GM18858 (cell line): ENCODE measurements around the gene OR4E2.
"Not testable (repeated sequence)": the region's sequence is repeated elsewhere in the genome, so short reads cannot be mapped to it uniquely, and the experiment has no call there.

Experiments
- ATAC-seq: cut with Tn5 transposase; IDR thresholded peaks from one replicate; pipeline ENCODE4 v1.9.1; 2021; ENCODE audit not compliant: unreplicated experiment

OR4E2 gene, protein sequence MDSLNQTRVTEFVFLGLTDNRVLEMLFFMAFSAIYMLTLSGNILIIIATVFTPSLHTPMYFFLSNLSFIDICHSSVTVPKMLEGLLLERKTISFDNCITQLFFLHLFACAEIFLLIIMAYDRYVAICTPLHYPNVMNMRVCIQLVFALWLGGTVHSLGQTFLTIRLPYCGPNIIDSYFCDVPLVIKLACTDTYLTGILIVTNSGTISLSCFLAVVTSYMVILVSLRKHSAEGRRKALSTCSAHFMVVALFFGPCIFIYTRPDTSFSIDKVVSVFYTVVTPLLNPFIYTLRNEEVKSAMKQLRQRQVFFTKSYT

DNA sequence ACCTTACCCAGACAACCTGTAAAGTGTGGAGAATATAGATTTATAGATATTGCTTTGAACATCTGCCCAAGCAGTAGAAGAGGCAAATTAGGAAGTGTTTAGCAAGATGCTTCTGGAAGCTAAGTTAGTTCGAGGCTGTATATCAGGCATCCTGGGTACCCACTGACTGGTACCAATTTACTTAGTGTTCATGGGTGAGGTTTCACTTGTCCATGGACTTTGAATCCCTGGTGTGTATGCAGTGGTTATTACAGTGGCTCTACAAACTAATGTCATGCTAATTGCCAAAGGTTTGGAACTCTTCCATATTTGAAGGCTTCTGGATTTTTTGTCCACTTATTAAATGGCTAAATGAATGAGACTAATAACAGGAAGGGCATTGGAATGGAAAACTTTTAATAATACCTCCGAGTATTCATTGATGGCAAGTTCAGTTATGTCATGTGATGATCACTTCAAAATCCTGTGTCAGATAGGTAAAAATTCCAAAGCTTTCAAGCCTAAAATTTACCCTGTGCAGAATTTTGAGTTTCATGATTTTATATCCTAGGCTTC, at the start of gene OR4E2:
Gene OR4E2 (plus strand): TSS at position 505 of the 555 bp plus-strand sequence. CDS start 11,248 bp downstream, outside the sequence.
- ATAC-seq: no peak

GRCh38 chr14:21612324-21612723, 41.3 kb upstream of the OR4E2 start:
- ATAC-seq: no peak

DNA sequence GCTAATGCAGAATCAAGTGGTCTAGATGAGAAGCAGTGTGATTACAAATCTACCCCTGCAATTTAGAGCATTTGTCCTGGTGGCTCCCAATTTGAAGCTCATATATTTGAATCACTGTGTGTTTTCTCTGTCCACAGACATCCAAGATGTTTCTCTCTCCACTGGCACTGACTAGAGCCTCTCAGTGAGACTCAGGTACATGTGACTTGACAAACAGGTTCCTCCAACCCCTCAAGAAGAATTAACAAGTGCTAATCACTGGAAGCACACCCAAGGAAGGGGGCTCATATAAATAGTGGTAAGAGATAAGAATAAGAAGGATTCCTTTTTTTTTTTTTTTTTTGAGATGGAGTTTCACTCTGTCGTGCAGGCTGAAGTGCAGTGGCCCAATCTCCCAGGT, 39.4 kb upstream of the OR4E2 start:
- no peak for ATAC-seq

GRCh38 chr14:21617614-21618013, 36.0 kb upstream of the OR4E2 start:
- no peak for ATAC-seq

DNA sequence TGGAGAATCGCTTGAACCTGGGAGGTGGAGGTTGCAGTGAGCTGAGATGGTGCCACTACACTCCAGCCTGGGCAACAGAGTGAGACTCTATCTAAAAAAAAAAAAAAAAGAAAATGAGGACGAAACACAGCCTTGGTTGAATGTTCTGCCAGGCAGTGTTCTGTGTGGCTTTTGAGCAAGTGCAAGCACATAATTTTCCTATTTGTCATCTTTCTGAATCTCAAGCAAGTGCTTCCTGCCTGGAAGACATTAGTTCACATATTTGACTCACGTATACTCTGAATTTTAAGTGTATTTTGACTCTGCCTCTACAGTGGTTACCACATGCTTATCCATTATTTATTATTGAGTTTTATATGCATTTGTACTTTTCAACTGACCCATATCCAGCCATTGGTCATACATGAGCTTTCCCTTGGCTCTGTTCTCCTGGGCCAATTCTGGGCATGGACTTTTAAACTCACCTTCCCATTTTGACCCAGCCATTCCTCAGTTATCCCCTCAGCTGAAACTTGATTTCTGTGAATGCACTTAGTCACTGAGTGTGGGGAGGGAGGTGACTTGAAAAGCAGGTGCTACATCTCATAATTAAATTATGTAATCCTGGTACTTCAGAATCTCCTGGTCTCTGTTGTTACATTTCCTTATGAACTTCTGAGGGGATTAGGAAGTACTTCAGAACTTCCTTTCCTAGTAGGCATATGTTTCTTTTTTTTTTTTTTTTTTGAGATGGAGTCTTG, 27.0 kb upstream of the OR4E2 start:
- no peak for ATAC-seq

DNA sequence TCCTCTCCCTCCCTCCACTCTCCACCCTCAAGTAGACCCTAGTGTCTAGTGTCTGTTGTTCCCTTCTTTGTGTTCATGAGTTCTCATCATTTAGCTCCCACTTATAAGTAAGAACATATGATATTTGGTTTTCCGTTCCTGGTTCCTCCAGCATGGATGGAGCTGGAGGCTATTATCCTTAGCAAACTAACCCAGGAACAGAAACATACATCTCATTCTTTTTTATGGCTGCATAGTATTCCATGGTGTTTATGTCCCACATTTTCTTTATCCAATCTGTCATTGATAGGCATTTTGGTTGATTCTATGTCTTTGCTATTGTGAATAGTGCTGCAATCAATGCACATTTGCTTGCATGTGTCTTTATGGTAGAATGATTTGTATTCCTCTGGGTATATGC, 23.1 kb upstream of the OR4E2 start:
- not testable (repeated sequence) for ATAC-seq

- ATAC-seq: no peak
Measured at GRCh38 chr14:21631084-21631483, 22.6 kb upstream of the OR4E2 start.

DNA sequence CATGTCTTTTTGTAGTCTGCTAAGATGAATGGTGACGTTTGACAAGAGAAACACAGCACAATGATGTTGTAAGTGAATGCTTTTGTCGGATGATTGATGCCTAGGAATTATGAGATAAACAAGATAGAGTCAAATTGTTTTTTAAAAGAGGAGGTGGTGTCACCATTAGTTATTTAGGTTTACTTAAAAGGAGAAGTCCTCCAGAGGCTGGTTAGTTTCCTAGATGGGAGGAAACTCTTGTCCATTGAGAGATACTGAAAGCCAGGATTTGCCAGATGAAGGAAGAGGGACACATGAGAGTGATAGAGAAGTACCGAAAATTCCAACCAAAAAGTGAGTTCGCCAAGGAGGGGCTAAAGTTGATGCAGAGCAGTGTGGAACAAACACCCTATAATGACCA, 18.8 kb upstream of the OR4E2 start, which contains the start of gene OR10G2:
Gene OR10G2 (minus strand): TSS at position 101 of the 400 bp plus-strand sequence. CDS start 98 bp downstream, at position 3.
- no peak for ATAC-seq

- no peak for ATAC-seq
Measured at GRCh38 chr14:21642683-21643082, 11.0 kb upstream of the OR4E2 start.

DNA sequence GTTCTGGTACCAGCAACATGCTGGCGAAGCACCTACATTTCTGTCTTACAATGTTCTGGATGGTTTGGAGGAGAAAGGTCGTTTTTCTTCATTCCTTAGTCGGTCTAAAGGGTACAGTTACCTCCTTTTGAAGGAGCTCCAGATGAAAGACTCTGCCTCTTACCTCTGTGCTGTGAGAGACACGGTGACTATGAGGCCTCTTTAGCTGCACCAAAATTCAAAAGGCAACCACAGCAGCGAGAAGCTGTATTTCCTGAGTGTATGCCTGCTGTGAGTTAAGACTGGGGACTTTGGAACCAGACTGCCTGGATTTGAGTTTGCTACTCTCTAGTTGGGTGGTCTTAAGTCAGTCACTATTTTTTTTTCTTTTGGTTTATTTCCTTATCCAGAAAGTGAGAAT, 10.2 kb upstream of the OR4E2 start:
- no peak for ATAC-seq

- ATAC-seq: no peak
Measured at GRCh38 chr14:21647380-21647779, 6.3 kb upstream of the OR4E2 start.

DNA sequence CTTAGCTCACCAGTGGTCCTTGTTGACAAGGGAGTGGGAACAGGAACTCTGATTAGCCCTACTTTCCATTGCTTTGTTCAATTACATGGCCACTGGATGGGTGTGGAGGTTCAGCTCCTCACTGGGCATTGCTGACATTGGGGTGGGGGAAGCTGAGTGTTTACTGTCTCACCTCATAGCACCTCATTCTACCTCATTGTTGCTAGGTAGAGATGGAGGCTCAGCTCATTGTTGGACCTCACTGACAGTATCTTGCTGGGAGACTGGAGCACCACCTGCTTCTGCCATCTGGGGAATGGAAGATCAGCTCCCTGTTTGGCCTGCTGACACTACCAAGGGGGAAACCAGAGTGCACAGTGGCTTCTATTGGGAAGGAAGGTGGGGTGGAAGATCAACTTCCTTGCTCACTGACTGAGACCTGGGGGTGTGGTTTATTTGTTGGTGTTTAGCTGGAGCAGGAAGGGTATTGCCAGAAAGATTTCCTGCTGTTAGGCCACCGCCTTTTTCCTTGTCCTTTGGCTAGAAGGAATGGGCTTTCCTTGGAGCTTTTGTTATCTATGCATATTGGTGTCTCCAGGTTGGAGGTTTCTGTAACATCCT, 1.3 kb upstream of the OR4E2 start:
- no peak for ATAC-seq

GRCh38 chr14:21654215-21654614, 580 bp downstream of the OR4E2 start:
- ATAC-seq: no peak

- ATAC-seq: no peak
Measured at GRCh38 chr14:21656980-21657379, 3.3 kb downstream of the OR4E2 start.

DNA sequence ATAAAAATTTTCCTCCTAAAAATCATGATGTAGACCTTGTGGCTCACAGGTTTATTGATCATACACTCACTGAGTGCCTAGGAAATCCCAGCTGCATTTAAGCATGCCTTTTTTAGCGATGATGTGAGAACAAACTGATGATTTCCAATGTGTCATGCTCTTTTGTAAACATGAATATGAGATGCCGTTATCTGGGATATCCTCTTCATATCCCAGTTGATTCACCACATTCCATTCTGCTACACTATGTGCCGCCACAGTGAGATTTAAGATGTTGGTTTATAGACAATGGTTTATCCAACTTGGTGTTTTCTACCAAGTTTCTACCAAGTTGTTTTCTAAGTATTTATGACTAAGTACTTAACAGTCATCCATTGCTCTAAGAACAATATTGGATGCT, 14.7 kb downstream of the OR4E2 start:
- no peak for ATAC-seq

DNA sequence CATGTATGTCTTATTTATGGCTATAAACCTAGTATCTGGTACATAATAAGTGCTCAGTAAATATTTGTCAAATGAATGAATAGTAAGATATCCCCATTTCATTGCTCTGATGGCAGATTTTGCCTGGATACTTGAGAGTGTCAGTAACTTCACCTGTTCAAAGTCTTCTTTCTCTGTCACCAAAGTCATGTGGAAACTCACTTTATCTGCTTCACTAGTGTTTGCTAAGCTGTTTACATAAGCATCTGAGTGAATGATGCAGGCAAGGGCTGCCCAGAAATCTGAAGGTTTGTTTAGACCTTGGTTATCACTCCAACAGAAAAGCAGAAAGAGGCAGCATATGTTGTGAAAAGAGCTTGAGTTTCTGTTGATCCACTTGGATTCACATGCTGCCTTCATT, 15.6 kb downstream of the OR4E2 start:
- no peak for ATAC-seq

DNA sequence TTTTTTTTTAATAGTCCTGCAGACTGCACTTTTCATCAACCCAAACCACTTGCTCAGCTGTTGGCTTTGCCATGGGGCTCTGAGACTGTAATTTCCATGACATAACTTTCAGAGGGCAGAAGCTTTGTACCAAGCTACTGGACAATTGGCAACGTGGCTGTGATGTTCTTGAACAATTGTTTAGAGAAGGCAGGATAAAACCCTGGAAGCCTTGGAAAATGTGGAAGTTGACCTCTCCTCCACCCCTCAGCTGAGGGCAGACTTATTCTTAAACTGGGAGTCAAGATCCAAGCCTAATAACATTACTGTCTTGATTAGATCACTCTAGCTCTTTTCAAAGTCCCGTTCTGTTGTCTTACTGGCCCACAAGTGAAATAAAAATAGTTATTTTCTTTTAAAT, 17.7 kb downstream of the OR4E2 start:
- ATAC-seq: no peak

DNA sequence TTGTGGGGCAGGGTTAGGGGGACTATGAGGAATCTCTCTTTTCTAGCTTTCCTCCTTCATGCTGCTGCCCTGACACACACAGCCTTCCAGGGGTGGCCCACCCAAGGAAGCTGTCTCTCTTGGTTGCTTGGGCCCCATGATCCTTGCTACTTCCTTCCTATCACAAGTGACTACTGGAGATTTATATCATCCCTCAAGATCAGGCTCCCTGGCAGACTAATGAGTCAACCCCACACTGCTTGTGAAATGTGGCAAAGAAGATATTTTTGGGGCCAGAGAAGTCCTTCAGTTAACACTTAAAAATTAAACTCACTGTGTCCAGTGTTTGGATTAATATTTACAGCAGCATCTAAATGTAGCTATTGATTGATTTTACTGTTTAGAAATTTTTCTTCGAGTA, 18.5 kb downstream of the OR4E2 start:
- ATAC-seq: no peak

GRCh38 chr14:21673718-21674117, 20.1 kb downstream of the OR4E2 start, which contains the start of gene OR4E1:
Gene OR4E1 (minus strand): TSS chr14:21673818. CDS start chr14:21670935, 2,883 bp downstream.
- ATAC-seq: no peak

- ATAC-seq: no peak
Measured at GRCh38 chr14:21675566-21675965, 21.9 kb downstream of the OR4E2 start.

DNA sequence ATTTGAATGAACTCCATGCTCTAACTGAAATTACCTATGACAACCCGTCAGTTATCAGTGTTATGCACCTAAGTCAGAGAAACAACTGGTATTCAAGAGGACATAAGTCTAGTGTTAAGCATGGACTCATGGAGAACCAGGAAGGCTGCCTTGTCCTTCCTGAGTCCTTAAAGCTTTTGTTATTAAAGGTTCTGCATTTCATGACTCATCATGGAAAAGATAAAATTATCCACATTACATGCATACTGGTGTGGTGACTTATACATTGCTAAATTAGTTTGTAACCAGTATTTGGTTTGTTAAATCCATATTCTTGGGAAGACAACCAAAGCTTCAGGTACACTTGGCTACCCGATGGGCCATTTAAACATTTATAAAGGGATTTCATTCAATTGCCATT, 26.4 kb downstream of the OR4E2 start:
- no peak for ATAC-seq

DNA sequence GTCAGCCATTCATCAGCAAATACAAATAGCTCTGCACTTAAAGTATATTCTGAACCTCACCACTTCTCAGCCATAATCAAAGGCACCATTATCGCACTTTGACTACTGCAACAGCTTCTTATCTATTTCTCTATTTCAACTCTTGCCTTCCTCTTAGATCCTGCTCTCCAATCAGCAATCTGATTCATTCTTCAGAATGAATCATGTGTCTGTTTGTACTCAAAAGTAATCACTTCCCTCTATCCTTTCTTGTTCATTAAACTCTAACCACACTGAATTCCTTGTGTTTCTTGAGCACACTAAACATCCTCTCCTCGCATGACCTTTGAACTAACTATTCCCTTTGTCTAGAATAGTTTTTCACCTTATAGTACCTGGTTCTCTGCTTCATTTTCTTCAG, 32.8 kb downstream of the OR4E2 start:
- ATAC-seq: no peak
